Measurements from ENCODE around the gene ZC3H12A.
A peak's percentile ranks its signal among the peaks of the same experiment; 100 is the strongest.

ZC3H12A gene

DNA sequence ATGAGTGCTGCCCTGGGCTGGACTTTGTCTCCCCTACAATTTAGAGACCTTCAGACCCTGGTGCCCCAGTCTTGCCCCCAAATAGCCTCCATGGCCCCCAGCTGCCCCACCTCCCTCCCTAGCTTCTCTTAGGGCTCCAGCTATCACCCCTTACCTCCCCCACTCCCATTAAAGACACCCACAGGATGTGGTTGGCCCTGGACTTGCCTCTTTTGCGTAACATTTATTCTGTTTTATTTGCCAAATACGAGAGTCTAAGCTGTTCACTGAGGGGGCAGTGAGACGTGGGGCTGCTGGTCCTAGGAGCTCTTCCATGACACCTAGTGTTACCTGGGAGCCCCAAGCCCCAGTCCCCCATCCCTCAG lies 4.5 kb downstream of the ZC3H12A start:
- no peak for DNase-seq (ENCODE audit: low read depth in 2 of 2)

DNA sequence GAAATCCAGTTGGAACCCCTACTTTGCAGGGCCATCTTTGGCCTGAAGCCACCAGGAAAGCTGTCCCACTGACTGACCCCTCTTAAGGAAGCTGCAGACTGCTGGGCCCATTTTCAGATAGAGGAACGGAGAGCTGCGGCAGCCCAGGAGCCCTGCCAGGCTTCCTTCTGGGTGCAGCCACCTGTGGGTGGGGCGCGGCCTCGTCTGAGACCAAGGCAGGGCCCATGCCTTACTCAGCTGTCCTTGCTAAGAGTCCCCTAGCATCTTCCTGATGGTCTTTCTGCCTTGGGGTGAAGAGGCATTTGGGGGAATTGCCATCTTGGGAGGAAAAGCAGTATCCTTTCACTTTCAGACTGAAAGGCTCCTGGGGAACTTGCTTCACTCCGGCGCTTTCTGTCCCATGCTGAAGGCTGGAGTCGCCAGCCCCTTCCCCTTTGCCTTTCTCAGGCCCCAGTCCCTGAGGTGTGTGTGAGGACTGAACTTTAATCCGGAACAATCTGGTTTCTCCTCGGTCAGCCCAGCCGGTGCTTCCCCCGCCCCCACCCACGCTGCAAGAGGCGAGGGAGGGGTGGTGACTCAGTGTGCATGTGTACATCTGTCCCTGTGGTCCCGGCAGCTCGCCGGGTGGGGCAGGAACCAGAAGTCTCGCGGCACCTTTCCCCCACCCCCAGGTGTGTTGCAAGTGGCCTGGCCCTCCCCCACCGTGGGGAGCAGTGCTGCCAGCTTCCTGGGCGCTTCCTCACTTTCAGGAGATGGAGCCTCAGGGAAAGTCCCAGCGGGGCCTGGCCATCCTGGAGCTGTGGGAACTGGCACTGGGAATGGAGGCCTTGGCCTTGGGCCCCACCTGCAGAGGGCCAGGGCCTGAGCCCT lies 5.1 kb downstream of the ZC3H12A start:
- DNase-seq (ENCODE audit: low read depth in 2 of 2): peak; percentile 84 to 90

DNA sequence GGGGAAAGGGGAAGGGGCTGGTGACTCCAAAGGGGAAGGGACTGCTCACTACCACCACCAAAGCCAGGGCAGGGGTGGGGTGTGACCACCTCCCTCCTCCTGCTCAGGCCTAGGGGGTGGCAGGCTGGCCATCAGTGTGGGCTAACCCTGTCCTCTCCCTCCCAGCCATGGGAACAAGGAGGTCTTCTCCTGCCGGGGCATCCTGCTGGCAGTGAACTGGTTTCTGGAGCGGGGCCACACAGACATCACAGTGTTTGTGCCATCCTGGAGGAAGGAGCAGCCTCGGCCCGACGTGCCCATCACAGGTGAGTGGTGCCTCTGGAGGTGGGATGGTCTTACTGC lies 5.7 kb downstream of the ZC3H12A start:
- no peak for DNase-seq (ENCODE audit: low read depth in 2 of 2)

DNA sequence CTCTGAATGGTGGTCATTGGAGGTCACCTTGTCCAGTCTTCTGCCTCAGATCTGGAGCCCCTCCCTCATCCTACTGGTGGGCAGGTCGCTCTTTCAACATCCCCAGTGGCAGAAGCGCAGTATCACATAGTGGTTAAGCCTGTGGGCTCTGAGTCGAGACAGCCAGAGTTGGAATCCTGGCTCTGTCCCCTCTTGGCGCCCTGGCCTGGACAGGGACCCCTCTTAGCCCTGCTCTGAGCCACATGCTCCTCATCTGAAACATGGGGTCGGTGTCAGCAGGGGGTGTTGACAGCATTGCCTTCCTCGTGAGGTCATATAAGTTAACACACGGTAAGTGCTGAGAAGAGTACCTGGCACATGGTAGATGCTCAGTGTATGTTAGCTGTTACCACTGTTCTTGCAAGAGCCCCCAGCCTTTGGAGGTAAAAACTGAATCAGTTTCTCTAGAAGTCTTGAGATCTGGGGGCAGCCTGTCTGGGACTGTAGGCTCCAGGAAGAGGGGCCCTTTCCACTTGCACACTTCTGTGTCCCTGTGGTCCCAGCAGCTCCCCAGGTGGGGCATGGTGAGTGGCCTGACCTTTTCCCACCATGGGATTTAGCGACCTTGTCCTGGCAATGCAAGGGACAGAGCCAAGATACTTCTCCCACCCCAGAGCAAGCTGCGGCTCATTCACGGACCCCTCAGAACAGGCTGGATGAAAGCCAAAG lies 6.4 kb downstream of the ZC3H12A start:
- DNase-seq (ENCODE audit: low read depth in 2 of 2): no peak

DNA sequence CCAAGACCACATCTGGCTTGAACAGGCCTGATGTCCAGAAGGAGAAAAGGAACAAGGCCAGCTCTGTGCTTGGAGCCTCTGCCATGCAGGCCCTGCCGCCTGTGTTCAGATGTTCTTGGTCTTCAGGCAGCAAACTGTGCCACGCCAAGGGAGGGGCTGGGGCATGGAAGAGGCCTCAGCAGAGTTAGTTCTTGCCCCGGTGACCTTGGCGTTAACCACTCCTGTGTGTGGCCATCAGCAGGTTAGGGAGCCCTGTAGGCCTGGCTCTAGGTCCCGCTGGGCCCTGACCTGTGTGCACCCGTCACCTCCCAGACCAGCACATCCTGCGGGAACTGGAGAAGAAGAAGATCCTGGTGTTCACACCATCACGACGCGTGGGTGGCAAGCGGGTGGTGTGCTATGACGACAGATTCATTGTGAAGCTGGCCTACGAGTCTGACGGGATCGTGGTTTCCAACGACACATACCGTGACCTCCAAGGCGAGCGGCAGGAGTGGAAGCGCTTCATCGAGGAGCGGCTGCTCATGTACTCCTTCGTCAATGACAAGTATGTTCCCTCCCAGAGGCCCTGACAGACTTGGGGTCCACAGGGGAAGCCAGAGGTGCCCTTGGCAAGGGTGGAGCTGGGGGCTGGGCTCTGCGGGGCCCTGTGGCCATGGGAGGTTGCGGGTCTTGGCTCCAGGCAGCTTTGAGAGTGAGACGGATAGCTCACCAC lies 7.1 kb downstream of the ZC3H12A start:
- no peak for DNase-seq (ENCODE audit: low read depth in 2 of 2)

DNA sequence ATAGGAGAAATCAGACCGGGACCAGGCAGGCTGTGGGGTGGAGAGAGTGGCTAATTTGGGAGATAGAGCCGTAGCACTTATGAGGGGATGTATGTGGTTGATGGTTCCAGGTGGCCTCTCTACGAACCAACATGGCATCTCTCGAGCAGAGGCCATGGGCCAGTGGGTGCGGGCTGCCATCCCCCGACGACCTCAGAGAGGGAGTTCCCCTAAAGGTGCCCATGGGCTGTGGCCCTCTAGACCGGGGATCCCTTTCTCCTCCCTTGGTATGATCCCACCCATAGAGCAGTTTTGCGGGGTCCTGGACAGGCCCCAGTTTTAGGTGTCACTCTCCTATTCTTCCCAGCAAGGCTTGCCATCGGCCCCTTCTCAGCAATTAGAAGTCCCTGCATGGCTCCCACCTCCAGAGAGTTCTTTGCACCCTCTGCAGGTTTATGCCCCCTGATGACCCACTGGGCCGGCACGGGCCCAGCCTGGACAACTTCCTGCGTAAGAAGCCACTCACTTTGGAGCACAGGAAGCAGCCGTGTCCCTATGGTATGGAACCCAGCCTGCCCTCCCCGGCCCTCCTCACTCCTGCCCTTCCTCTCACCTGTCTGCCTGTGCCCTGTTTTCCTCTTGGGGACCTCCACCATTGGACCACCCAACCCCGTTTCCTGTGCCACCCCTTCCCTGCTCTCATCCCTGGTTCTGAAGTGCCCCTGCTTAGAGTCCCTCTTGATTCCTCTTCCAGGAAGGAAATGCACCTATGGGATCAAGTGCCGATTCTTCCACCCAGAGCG lies 7.8 kb downstream of the ZC3H12A start:
- no peak for DNase-seq (ENCODE audit: low read depth in 2 of 2)

DNA sequence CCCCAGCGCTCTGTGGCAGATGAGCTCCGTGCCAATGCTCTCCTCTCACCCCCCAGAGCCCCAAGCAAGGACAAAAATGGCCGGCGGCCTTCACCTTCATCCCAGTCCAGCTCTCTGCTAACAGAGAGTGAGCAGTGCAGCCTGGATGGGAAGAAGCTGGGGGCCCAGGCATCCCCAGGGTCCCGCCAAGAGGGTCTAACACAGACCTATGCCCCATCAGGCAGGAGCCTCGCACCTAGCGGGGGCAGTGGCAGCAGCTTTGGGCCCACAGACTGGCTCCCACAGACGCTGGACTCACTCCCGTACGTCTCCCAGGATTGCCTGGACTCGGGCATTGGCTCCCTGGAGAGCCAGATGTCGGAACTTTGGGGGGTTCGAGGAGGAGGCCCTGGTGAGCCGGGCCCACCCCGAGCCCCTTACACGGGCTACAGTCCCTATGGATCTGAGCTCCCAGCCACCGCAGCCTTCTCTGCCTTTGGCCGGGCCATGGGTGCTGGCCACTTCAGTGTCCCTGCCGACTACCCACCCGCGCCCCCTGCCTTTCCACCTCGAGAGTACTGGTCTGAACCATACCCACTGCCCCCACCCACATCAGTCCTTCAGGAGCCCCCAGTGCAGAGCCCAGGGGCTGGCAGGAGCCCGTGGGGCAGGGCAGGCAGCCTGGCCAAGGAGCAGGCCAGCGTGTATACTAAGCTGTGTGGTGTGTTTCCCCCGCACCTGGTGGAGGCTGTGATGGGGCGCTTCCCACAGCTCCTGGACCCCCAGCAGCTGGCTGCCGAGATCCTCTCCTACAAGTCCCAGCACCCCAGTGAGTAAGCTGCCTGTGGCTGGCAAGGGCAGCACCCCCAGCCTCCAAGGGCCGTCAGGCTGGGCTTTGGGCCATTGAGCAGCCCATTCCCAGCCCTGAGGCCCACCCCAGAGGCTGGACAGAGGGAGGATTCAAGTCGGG lies 8.7 kb downstream of the ZC3H12A start:
- DNase-seq (ENCODE audit: low read depth in 2 of 2): no peak

DNA sequence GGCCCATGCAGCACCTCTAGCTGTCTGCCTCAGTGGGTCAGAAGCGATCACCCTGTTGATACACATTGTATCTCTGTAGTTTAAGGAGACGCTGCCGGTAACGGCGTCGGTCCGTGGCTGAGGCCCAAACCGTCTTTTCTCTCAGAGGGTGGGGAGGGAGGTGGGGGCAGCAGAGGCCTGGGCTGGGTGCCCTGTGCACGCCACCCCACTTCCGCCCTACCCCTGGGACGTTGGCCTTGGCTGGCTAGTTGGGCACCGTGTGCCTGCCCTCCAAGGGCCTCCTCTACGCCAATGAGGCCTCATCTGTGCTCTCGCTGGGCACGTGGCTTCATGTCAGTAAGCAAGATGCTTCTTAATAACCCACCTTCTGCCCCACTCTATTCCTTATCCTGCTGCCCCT lies 9.4 kb downstream of the ZC3H12A start:
- no peak for DNase-seq (ENCODE audit: low read depth in 2 of 2)

DNA sequence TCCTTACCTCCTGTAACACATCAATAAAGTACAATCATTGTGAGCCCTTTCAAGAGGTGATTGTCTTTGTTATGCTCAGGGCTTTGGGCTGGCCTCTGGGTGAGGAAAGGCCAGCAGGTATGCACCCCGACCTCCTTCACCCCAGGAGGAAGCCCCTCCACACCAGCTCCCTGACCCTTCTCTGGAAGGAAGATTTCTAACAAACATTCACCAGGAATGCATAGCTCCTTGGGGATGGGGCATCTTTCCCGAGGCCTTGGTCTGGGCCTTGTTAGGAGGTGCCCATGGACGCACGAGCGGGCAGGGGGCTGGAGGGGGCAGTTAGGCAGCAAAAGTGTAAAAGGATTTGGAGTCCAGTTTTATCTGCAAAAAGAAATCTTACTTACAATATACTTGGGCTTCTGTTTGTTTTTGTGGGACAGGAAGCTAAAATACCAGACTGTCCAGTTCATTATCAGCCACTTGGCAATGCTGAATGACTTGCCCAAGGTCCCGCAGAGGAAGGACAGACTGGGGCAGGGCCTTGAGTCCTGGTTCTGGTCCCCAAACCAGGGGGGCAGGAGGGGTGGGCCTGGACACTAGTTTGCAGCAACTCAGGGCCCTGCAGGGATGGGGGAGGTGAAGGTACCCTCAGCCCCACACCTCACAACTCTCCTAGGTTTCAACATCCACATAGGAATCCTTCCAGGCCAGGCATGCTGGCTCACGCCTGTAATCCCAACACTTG lies 10.1 kb downstream of the ZC3H12A start:
- no peak for DNase-seq (ENCODE audit: low read depth in 2 of 2)

DNA sequence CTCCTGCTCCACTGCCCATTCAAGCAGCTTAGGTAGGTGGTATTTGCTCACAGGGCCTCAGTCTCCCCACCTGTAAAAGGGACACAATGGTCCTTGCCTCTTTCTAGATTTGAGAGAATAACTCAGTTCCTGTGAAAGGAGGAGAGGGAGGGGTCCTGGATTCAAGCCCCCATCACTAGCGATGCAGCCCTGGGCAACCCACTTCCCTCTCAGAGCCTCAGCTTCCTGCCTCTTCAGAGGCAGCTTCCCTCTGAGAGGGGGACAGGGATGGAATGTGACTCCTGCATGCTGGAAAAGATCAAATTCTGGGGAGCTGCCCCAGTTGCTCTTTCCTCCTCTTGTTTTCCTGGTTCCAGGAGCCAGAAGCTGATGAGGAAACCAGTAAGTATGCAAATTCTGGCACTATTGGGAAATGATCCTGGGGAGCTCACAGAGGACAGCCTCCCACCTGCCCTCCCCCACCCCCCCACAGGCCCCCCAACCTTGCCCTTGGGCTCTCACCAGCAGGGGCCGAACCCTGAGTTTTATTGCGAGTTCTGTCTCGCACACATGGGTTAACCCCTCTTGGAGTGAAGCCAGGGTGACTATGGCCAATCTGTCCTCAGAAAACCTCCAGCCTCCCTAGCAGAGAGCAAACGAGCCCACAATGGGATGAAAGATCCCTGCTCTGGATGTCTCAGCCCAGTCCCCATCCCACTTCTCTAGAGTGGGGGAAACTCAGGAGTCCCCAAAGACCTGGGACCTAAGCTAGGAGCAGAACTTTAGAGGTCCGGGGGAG lies 11.7 kb downstream of the ZC3H12A start:
- DNase-seq (ENCODE audit: low read depth in 2 of 2): no peak

DNA sequence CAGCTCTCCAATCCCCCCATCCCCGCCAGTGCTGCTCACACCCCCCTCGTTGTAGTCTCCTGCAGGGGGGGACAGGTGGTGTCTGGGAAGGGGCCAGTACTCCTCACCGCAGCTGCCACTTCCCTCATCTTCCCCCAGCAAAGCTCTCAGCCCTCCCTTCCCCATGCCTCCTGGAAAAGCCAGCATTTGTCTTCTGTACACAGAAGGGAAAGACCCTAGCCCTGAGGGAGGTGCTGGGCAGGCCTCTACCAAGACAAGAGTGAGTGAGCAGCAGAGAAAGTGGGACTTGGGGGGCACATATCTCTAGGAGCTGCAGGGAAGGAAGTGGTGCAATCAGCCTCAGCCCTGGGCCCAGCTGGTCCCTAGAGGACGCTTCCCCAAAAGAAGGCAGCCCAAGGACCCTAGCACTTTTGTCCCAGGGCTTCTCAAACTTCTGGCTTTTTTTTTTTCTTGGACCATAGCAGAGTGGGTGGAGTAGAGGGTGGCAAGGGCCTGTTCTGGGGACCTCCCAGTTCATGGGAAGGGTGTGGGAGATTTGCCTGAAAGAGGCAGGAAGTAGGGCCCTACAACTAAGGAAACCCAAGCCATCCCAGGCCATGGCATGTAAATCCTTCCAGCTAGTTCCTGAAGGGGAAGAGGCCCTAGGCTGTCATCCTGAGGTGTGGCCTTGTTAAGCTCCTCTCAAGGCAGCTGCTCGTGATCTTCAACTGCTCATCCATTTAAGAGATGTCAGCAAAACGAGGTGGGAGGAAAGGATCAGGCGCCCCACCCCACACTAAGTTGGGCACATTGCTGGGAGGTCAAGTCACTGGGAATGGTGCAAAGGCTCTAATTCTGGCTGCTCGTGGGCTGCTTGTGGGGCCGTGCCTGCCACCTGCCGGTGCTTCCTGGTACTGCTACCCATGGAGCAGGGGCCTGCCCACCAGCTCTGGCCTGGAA lies 12.6 kb downstream of the ZC3H12A start:
- DNase-seq (ENCODE audit: low read depth in 2 of 2): peak; percentile 50 to 60

DNA sequence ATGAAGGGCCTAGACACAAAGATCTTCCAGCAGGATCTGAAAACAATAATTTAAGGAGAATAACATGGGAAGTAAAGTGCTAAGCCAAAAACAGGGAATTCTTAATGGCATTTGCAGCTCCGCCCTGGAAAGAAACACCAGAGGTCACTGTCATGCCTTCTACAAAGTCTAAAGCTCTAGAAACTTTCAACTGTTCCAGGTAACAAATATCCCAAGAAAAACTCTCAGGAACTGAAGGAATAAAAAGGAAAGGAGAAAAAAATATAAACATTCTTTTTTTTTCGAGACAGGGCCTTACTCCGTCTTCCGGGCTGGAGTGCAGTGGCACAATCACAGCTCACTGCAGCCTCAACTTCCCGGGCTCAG lies 13.2 kb downstream of the ZC3H12A start:
- DNase-seq (ENCODE audit: low read depth in 2 of 2): no peak

DNA sequence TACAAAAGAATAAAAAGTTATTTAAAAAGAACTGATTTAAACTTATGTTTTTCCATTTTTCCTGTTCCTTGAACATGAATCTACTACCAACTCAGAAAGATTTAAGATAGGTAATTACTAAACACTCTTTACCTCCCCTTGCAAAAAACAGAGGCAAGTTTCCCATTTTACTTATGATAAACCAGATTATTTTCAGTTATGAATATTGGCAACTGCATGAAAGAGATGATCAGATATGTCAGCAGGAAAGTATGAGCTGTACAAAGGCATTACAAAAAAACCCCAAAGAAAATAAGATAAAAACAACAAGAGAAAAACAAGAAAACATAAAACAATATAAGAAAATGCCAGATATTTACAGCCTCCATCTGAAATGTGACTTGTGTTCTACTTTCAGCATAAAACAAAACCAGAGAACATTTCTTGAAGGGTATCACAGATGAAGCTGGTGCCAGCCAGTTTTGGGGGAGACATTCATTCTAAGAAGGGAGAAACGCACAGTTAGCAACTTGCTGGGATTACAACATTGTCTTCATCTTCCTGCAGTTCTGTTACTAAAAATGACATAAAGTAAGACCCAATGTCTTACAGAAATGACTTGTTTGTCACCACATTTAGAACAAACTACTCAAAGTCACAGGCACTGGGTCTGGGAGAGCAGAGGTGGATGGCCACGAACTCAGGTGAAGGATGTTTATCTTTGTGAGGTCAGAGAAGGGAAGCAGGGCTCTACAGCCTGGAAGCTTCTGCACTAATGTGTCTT lies 19.1 kb downstream of the ZC3H12A start:
- DNase-seq (ENCODE audit: low read depth in 2 of 2): no peak

DNA sequence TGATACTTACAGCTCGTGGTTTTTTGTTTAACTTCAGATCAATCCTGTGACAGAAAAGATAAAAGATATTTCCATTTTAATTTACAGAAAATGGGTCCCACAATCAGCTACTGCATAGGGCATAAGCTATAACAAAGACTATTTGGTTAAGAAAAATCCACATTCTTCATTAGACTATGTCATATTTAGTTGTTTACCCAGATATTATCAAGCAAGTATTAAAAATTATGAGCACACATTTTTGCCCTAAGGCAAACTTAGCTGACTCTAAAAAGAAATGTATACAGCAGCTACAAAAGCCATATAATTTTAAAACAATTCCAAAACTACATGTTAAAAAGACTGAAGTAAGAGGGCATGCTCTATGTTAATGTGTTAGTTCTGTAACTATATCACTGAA lies 21.5 kb downstream of the ZC3H12A start:
- DNase-seq (ENCODE audit: low read depth in 2 of 2): no peak

DNA sequence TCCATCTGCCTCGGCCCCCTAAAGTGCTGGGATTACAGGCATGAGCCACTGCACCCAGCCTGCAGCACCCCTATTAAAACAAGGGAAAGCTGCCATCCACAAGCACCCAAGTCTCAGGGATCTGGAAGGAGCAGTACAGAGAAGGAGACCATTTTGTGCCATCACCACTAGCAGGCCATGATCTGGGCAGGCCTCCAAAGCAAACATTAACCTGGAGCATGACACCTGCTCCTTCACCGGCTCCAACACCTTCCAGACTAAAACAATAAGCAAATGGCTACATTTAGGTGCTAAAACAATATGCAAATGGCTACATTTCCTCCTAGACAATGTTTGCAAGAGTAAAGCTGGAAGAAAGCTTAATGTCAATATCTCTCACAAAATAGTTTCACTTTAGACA lies 23.5 kb downstream of the ZC3H12A start:
- no peak for DNase-seq (ENCODE audit: low read depth in 2 of 2)

DNA sequence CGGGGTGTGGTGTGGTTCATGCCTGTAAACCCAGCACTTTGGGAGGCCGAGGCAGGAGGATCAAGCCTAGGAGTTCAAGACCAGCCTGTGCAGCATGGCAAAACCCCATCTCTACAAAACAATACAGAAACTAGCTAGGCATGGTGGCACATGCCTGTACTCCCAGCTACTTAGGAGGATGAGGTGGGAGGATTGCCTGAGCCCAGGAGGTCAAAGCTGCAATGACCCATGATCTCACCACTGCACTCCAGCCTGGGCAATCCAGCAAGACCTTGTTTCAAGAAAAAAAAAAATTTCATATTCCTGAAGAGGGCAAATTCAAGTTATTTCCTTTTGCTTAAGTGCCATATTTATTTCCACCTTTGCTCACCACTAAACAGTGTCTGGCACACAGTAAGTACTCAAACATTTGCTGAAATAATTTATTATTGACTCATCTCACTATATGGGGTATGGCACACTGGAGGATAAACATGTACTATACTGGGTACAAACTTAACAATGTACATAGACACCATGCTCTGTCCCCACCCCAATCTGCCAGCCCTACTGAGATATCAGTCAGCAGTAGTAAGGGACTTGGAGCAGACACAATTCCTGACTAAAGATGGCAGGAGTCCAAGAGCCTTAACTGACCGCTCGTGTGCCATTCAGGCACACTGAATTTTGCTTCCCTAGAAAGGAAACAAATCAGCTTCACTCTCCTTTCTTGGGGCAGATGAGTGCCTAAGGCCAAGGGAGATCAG lies 24.7 kb downstream of the ZC3H12A start:
- no peak for DNase-seq (ENCODE audit: low read depth in 2 of 2)

DNA sequence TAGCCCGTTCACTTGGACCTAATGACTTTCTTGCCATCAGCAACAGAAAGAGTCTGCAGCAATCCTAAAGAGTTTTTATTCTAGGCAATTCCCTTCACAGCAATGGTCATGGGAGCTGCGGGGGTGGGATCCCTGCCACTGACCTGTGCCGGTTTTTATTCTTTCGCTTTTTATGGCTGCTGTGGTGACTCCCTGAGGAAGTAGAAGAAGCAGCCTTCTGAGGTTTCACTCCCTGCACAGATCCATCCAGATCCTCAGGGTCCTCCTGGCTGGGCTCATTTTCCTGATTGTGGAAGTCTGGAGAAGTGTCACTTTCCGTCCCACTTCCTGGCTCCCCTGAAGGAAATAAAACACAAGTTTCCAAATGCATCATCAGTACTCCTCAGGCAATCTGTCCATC lies 27.3 kb downstream of the ZC3H12A start:
- no peak for DNase-seq (ENCODE audit: low read depth in 2 of 2)

Measured in activated CD8-positive, alpha-beta memory T cell treated with anti-CD3 and anti-CD28 coated beads for 4 hours (primary cell).